Hepatocyte (in vitro differentiated cells): ENCODE results near the gene LRRC1.

Source experiments
- EZH2phosphoT487 ChIP-seq: fragments of 200-600 bp; sonication (generic); IDR thresholded peaks from one replicate; pipeline ENCODE4 v1.6.1; 2018; ENCODE audit warnings: antibody characterized with exemption, mild to moderate bottlenecking, low read depth, moderate library complexity; ENCODE audit not compliant: unreplicated experiment, severe bottlenecking
- TF ChIP-seq, protein P1 (sequence below): fragments of 200-600 bp; sonication (generic); IDR thresholded peaks from 2 replicates; pipeline ENCODE4 v1.5.1; 2016; ENCODE audit warnings: antibody characterized with exemption, mild to moderate bottlenecking; ENCODE audit not compliant: poor library complexity

DNA sequence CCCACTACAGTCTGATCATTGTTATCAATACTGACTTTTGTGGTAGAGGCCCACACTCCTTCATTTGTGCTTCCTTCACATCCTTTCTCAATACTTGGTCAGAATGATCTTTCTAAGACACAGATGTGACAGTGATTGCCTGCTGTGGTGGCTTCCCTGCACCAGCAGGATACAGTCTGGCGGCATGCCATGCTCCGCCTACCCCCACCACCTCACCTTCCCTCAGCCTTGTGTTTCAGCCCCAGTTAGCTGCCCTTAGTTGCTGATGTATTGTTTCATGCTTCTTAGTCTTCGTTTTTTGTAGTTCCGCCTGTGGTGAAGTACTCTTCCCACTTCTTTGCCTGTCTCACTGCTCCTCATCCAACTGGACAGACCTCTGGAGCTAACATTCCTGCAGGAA is 10.9 kb downstream of the LRRC1 start:
- TF ChIP-seq, protein P1, sequence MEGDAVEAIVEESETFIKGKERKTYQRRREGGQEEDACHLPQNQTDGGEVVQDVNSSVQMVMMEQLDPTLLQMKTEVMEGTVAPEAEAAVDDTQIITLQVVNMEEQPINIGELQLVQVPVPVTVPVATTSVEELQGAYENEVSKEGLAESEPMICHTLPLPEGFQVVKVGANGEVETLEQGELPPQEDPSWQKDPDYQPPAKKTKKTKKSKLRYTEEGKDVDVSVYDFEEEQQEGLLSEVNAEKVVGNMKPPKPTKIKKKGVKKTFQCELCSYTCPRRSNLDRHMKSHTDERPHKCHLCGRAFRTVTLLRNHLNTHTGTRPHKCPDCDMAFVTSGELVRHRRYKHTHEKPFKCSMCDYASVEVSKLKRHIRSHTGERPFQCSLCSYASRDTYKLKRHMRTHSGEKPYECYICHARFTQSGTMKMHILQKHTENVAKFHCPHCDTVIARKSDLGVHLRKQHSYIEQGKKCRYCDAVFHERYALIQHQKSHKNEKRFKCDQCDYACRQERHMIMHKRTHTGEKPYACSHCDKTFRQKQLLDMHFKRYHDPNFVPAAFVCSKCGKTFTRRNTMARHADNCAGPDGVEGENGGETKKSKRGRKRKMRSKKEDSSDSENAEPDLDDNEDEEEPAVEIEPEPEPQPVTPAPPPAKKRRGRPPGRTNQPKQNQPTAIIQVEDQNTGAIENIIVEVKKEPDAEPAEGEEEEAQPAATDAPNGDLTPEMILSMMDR: no peak
- no peak for TF ChIP-seq EZH2phosphoT487
